AG20443 (cell line): ENCODE measurements around the gene RBM20.
A peak's percentile ranks its signal among the peaks of the same experiment; 100 is the strongest.
"Not testable (repeated sequence)": the region's sequence is repeated elsewhere in the genome, so short reads cannot be mapped to it uniquely, and the experiment has no call there.

Source experiments
- DNase-seq: peaks from one replicate; pipeline ENCODE4 v3.0.0; 2012; ENCODE audit warnings: low spot score, mixed read lengths

RBM20 gene

GRCh38 chr10:110764378-110764777 is 120.2 kb downstream of the RBM20 start:
- no peak for DNase-seq

DNA sequence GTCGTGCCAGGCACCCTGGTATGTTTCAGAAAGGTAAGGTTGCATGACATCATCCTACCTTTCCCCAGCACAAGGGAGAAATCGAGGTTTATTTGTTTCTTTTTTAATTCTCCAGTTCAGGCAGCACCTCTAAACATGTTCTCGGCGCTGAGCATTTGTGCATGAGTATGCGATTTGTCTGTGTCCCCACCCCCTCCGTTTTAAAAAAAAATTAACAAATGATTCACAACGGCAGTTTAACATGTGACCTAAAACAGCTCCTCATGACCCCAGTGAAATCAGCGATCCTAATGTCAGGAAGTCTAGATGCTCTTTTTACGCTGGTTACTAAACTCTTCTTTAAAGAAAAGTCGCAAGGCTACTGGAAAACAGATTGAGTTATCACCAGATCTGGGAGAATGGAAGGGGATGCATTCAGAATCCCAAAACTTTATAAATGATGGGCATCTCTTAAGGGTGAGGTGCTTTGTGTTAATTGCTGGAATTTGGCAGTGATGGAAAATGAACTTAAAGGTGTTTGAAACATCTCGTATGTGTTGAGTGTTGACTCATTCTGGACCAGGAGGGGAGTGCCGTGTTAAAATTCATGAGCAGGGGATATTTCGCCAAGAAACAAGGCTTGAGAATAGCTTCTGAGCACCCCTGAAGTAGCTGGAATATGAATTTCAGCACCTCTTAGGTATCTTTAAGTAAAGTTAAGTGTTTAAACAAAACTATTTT is 120.8 kb downstream of the RBM20 start:
- DNase-seq = no peak

GRCh38 chr10:110765513-110766319 is 121.6 kb downstream of the RBM20 start:
- DNase-seq = no peak

GRCh38 chr10:110767601-110768000 is 123.5 kb downstream of the RBM20 start:
- DNase-seq = not testable (repeated sequence)

- DNase-seq = no peak
These were observed 126.1 kb downstream of the RBM20 start for GRCh38 chr10:110770243-110770642.

DNA sequence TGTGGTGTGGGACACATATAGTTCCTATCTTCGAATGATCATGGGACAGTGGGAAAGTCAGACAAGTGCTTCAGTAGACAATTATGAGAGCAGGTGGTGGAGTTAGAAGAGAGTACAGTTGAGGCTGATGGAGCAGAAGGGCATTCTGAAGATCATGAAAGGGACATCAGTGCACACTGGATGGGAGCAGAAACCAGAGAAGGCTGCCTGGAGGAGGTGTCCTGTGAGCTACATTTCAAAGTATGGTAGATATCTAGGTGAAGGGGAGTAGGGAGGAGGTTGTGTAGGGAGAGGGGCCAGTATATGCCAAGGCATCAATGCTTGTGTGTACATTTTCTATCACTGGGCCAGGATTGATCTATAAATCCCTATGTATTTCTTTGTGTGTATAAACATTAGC is 127.3 kb downstream of the RBM20 start:
- no peak for DNase-seq

DNA sequence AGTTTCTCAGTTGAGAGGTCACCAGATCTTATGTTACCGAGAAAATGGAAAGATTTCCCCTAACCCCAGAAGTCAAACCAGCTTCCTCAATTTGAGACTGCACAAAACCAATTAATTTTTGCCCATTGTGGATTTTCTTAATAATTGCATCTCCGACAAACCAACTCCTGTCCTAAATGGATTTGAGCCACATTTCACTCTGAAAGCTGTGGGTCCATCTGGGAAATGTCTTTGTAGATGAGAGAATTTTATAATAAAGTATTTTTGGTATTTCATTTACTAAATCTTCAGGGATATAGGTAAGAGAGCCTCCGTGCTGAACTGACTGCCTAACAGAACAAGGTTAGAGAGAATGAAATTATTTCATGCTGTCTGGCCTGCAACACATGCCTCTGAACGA is 127.9 kb downstream of the RBM20 start:
- no peak for DNase-seq

GRCh38 chr10:110772454-110773025 is 128.4 kb downstream of the RBM20 start:
- DNase-seq = no peak

DNA sequence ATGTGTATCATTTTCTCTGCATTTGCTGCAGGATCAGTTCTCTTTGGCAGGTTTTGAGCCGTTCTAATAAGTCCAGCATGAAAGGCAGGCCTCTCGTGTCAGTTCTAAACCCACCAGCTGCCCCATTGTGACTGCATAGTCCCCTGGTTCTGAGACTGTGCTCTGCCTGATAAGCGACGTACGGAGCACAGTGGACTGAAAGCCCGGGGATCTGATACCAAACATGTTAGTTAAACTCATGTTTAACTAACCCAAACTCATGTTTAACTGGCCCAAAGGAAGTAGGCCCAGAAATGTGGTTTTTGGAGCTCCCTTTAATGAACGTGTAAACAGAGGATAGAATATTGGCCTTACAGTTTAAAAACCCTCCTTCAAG is 129.5 kb downstream of the RBM20 start:
- DNase-seq = no peak

- peak; percentile 87 for DNase-seq
These were observed 130.2 kb downstream of the RBM20 start for GRCh38 chr10:110774069-110775019.

DNA sequence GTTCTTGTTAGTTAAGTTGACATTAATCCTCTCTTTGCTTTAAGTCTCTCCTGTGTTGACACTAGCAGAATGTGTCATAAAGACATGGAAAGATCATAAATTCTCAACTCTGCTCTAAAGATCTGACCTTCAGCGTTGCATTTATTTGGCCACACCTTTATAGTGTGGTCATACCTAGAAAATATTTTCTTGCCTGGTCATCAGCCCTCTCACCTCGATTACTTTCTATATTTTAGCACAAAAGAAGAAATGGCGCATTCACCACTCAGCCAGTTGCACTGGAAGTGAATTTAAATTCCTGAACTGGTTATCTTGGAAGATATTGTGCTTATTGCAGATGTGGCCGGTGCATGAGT is 130.9 kb downstream of the RBM20 start:
- DNase-seq = no peak

GRCh38 chr10:110775406-110775805 is 131.3 kb downstream of the RBM20 start:
- no peak for DNase-seq

- DNase-seq = no peak
These were observed 132.9 kb downstream of the RBM20 start for GRCh38 chr10:110777017-110777416.

DNA sequence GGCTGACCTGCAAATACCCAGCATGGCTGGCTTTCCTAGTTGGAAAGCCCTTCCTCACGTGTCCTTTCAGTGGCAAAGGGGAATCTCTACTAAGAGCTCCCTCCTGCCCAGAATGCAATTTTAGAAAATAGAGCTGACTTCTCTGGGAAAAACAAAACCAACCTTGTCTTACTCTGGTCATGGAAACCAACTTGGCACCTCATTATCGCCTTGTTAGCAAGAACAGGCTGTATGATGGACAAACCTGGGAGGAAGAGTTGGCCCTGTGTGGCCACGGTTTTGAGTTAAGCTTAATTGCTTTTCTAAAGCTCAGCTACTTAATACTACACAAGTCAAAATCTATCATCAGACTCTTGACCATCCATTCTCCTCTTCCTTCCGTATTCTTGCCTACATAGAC is 133.5 kb downstream of the RBM20 start:
- DNase-seq = no peak

DNA sequence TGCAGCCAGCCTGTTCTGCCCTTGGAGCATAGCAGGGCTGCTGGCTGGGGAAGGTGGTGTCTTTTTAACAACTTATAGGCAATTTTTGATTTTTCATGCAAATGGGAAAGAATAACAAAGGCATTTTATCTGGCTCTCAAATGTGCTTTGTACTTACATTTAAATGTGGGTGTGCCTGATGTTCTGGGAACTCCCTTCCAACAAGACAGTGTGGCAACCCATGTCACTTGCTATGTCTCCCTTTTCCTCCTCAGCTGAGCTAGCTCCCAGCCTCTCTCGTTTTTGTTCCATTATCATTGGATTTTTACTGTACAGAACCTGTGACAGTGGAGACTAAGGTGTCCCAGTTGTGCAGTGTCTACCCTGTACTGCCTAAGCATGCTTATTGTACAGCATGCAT is 134.1 kb downstream of the RBM20 start:
- no peak for DNase-seq

- no peak for DNase-seq
These were observed 135.4 kb downstream of the RBM20 start for GRCh38 chr10:110779489-110779888.

DNA sequence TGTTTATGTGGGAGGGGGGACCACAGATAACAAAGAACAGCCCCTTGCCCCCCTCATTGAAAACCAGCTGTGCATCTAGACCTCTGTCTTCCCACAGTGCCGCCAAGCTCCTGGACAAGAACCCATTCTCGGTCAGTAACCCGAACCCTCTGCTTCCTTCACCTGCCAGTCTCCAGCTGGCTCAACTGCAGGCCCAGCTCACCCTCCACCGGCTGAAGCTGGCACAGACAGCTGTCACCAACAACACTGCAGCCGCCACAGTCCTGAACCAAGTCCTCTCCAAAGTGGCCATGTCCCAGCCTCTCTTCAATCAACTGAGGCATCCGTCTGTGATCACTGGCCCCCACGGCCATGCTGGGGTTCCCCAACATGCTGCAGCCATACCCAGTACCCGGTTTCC is 136.6 kb downstream of the RBM20 start:
- DNase-seq = no peak

GRCh38 chr10:110781139-110781538 is 137.0 kb downstream of the RBM20 start:
- DNase-seq = no peak

DNA sequence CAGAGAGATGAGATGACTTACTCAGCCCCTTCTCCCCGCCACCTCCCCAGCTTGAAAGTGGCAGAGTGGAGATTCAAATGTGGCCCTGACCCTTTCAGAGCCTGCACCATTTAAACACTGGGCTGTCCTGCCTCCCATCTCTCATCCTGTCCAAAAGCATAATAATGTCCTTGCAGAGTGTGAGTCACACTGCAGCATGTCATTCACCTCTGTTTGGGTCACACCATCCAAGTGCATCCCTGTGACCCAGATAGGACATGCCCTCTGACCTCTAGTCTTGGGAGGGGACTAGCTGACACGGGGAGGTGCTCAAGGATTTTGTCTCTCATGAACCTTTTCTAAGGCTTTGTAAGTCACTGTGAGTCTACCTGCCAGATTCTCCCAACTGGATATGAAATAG is 138.5 kb downstream of the RBM20 start:
- no peak for DNase-seq

GRCh38 chr10:110783509-110784107 is 139.5 kb downstream of the RBM20 start:
- DNase-seq = no peak

GRCh38 chr10:110784198-110784597 is 140.1 kb downstream of the RBM20 start:
- no peak for DNase-seq

DNA sequence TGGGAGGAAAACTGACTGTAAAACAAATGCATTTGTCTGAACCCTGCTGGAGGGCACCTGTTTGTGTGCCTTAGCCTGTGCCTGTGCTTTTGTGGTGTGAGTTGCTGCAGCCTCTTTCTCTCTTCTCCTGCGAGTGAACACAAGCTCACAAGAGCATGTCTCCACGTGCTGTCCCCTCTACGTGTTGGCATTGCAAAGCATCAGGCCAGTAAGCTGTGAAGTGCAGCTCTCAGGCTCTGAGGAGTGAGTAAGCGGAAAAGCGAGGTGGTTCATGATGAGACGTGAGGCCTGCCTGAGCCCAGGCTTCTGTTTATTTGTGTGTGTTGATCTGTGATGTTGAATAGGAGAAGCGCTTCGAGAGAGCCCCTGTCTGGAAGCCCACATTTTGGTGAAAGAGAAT is 142.0 kb downstream of the RBM20 start:
- no peak for DNase-seq
